ENCODE measurements around the gene CDKN1C. TPM values are rescaled to one million over a fixed set of nuclear protein-coding genes. Genes with fewer than 3 reads are reported as not detected.
A peak's percentile ranks its signal among the peaks of the same experiment; 100 is the strongest.

CDKN1C gene
- total RNA-seq, 1 experiment from 2014 or later = 15.4 TPM

DNA sequence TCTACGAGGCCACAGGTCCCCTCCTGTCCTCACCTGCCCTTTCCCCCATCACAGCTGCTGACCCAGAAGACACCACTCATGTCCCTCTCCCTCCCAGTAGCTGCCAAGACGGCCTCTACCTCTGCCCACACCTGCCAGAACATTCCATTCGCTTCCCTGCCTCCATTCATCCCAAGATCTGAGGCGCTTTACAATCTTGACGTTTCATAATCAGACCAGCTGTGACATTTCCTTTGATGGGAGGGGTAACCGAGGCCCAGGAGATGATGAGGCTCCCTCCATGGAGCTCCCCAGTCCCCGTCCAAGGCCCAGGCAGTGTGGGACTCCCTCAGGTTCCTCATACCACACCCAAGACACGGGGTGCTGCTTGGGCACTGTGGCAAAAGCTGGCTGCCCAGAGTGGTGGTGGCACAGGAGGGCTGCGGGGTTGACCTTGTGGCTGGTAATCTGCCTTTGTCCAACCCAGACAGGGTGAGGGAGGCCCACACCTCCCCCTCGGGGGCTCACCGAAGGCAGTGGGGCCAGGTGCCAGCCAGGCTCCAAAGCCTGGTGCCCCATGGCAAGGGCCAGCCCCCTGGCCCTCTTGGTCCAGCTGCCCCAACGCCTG is 26.3 kb upstream of the CDKN1C start:
- WGBS (ENCODE audit: extremely low coverage, insufficient read length, low lambda C conversion rate) = no CpG with 5 or more reads among the region's 12 CpGs
- H3K56ac ChIP-seq (ENCODE audit: insufficient read length, low read depth, low read length) = no peak overlapping the region
- Mint-ChIP-seq H3K4me1 (peaks cover 10% of the 10 kb centered on the region in 2 experiments; a peak in 3 of 4 replicates), H3K4me3 (no peak overlapping the region), H3K27me3 (ENCODE audit: low read depth) (peaks cover 2% of the 10 kb centered on the region), H3K9me3 (peaks cover 0 to under 1% of the 10 kb centered on the region in 2 experiments; a peak in 2 of 5 replicates), H3K36me3 (ENCODE audit: insufficient read depth in 1 of 3, low read depth in 3 of 3) (no peaks in the 10 kb centered on the region; a peak in 1 of 7 replicates), H3K27ac (peak overlapping the region in 1 of 3 experiments; percentile 2; a peak in 1 of 7 replicates)
- H3K27ac ChIP-seq (ENCODE audit: insufficient read length, low read depth, low read length) = no peak overlapping the region
- TF ChIP-seq, protein P1, sequence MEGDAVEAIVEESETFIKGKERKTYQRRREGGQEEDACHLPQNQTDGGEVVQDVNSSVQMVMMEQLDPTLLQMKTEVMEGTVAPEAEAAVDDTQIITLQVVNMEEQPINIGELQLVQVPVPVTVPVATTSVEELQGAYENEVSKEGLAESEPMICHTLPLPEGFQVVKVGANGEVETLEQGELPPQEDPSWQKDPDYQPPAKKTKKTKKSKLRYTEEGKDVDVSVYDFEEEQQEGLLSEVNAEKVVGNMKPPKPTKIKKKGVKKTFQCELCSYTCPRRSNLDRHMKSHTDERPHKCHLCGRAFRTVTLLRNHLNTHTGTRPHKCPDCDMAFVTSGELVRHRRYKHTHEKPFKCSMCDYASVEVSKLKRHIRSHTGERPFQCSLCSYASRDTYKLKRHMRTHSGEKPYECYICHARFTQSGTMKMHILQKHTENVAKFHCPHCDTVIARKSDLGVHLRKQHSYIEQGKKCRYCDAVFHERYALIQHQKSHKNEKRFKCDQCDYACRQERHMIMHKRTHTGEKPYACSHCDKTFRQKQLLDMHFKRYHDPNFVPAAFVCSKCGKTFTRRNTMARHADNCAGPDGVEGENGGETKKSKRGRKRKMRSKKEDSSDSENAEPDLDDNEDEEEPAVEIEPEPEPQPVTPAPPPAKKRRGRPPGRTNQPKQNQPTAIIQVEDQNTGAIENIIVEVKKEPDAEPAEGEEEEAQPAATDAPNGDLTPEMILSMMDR (conservative IDR thresholded peaks at IDR 0.05) = no peak
- H4K5ac ChIP-seq (ENCODE audit: insufficient read length, low read depth, low read length) = no peak overlapping the region
- no peak overlapping the region for H3T11ph ChIP-seq (ENCODE audit: low read length)
- no peak overlapping the region for H2BK5ac ChIP-seq (ENCODE audit: insufficient read length, low read length)
- H2AFZ ChIP-seq (ENCODE audit: low read length) = no peak overlapping the region
- no peaks in the 10 kb centered on the region for H3K79me1 ChIP-seq (ENCODE audit: insufficient read depth, low read depth, low read length, poor library complexity, severe bottlenecking)
- no peak overlapping the region for H3K9ac ChIP-seq (ENCODE audit: extremely low read depth, insufficient read length, low read length)
- H3K4me1 ChIP-seq (ENCODE audit: insufficient read depth, low read length) = no peaks in the 10 kb centered on the region
- H2BK120ac ChIP-seq (ENCODE audit: low read depth, low read length, poor library complexity, severe bottlenecking) = no peak overlapping the region
- no peak overlapping the region for H4K91ac ChIP-seq (ENCODE audit: insufficient read length, low read depth, low read length)
- peaks cover 2% of the 10 kb centered on the region for H4K20me1 ChIP-seq (ENCODE audit: control insufficient read depth, insufficient read depth, insufficient read length)
- no peak overlapping the region for H3K23ac ChIP-seq (ENCODE audit: insufficient read length, low read depth, low read length)
- H2BK12ac ChIP-seq (ENCODE audit: insufficient read length, low read depth, low read length) = no peak overlapping the region
- H3K18ac ChIP-seq (ENCODE audit: insufficient read length, low read depth, low read length) = no peak overlapping the region
- H4K8ac ChIP-seq (replicated peaks; ENCODE audit: insufficient read length, low read depth, low read length) = no peak overlapping the region
- no peak overlapping the region for H3K4me2 ChIP-seq (ENCODE audit: insufficient read depth, insufficient read length, low read length)
- H3K9me3 ChIP-seq (ENCODE audit: control insufficient read depth, low read depth, low read length) = no peaks in the 10 kb centered on the region
- no peak for DNase-seq
- H2BK20ac ChIP-seq (ENCODE audit: low read depth, low read length, poor library complexity, severe bottlenecking) = no peak overlapping the region
- H3K4ac ChIP-seq (ENCODE audit: low read depth, low read length) = no peak overlapping the region
- H3K14ac ChIP-seq (ENCODE audit: insufficient read depth, low read length) = no peak overlapping the region; the same call in 1 of the 2 replicates
- H3K23me2 ChIP-seq (ENCODE audit: insufficient read length, low read depth, low read length, poor library complexity, severe bottlenecking) = no peaks in the 10 kb centered on the region
- H2BK15ac ChIP-seq (ENCODE audit: low read depth, low read length) = no peak overlapping the region
- H3K27me3 ChIP-seq (ENCODE audit: insufficient read depth, low read length) = no peaks in the 10 kb centered on the region
- H3K79me2 ChIP-seq (ENCODE audit: insufficient read depth, low read length) = no peaks in the 10 kb centered on the region
- no peak overlapping the region for H2AK5ac ChIP-seq (ENCODE audit: insufficient read length, low read length)
